MM.1S (cell line): ENCODE measurements around the gene ROPN1B.

Experiments used
- CTCF ChIP-seq: fragments of 300-600 bp; sonication (generic); IDR thresholded peaks from 2 replicates; pipeline ENCODE4 v1.5.1; 2016; ENCODE audit warnings: antibody characterized with exemption, low read length, mixed read lengths
- EZH2 ChIP-seq: fragments of 300-600 bp; sonication (generic); optimal IDR thresholded peaks from 2 replicates; pipeline ENCODE3; 2017; ENCODE audit warnings: low read depth, mild to moderate bottlenecking, antibody characterized with exemption, low read length, mixed read lengths

GRCh38 chr3:126022741-126023359, 53.9 kb downstream of the ROPN1B start:
- no peak for TF ChIP-seq CTCF
- no peak for TF ChIP-seq EZH2
